GM12891 (cell line): Measurements from ENCODE around the gene CCDC51.

ENCODE experiments used
- POLR2A ChIP-seq: IDR thresholded peaks from 2 replicates; pipeline ENCODE4 v1.6.1; 2011; ENCODE audit warnings: low read depth, low read length, control low read depth
- POLR2AphosphoS5 ChIP-seq: IDR thresholded peaks from 2 replicates; pipeline ENCODE4 v1.6.1; 2011; ENCODE audit warnings: low read depth, low read length, control low read depth

- TF ChIP-seq POLR2AphosphoS5, result no peak
- TF ChIP-seq POLR2A, result no peak
Measured at GRCh38 chr3:48475188-48475587, 35.3 kb upstream of the CCDC51 start.
